Measurements from ENCODE around the gene BEAN1.

The BEAN1 gene

DNA sequence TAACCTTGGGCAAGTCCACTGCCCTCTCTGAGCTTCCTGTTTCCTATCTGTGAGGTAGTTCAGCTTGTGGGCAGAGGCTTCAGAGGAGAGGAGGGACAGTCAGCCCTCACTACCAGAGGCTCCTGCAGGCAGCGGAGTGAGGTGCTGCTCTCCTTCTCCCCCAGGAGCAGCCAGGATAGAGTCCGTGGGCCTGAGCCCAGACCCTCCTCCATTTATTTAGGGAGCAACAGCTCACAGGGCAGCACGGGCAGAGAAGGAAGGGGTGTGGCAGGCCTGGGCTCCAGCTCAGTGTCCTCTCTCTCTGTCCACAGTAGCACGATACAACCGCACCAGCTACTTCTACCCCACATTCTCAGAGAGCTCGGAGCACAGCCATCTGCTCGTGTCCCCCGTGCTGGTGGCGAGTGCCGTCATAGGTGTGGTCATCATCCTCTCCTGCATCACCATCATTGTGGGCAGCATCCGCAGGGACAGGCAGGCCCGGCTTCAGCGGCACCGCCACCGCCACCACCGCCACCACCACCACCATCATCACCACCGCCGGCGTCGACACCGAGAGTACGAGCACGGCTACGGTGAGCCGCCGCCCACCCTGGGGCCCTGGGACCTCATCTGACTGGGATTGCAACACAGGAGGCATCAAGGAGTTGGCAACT is 42.3 kb downstream of the BEAN1 start (continued):
- TF ChIP-seq KLF8 (tag by site-specific recombination; IDR thresholded peaks at IDR 0.05): no peak
- TF ChIP-seq, protein P1, sequence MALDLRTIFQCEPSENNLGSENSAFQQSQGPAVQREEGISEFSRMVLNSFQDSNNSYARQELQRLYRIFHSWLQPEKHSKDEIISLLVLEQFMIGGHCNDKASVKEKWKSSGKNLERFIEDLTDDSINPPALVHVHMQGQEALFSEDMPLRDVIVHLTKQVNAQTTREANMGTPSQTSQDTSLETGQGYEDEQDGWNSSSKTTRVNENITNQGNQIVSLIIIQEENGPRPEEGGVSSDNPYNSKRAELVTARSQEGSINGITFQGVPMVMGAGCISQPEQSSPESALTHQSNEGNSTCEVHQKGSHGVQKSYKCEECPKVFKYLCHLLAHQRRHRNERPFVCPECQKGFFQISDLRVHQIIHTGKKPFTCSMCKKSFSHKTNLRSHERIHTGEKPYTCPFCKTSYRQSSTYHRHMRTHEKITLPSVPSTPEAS (tag by site-specific recombination; IDR thresholded peaks at IDR 0.05): no peak
- no peak for TF ChIP-seq ZNF530 (tag by site-specific recombination; IDR thresholded peaks at IDR 0.05; ENCODE audit: low read depth)
- TF ChIP-seq, protein P2, sequence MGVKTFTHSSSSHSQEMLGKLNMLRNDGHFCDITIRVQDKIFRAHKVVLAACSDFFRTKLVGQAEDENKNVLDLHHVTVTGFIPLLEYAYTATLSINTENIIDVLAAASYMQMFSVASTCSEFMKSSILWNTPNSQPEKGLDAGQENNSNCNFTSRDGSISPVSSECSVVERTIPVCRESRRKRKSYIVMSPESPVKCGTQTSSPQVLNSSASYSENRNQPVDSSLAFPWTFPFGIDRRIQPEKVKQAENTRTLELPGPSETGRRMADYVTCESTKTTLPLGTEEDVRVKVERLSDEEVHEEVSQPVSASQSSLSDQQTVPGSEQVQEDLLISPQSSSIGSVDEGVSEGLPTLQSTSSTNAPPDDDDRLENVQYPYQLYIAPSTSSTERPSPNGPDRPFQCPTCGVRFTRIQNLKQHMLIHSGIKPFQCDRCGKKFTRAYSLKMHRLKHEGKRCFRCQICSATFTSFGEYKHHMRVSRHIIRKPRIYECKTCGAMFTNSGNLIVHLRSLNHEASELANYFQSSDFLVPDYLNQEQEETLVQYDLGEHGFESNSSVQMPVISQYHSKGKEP (tag by site-specific recombination; IDR thresholded peaks at IDR 0.05): no peak

DNA sequence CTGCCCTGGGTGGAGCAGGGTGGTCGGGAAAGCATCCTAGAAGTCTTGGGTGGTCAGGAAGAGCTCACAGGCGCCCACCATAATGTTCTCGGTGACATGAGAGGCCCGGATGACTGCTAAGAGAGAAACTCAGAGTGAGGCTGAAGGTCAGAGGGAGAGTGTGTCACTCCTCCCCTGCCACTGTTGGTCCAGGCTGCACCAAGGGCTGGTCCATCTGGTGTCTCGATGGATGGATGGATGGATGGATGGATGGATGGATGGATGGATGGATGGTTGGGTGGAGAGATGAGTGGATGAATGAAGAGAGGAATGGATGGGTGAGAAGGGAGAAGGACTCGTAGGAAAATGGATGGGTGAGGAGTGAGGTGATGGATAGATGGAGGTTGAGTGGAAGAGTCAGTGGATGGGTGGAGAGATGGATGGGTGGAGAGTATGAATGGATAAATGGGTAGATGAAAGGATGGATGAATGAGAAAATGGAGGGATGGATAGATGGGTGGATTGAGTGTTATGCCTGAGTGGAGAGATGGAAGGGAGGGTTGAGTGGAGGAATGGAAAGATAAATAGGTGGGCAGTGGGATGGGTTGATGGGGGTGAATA is 43.0 kb downstream of the BEAN1 start:
- TF ChIP-seq ZEB2 (tag by site-specific recombination; IDR thresholded peaks at IDR 0.05) (no peak), ZNF366 (tag by site-specific recombination; conservative IDR thresholded peaks at IDR 0.05) (peak; percentile 97), PRDM1 (tag by site-specific recombination; IDR thresholded peaks at IDR 0.05) (no peak)

DNA sequence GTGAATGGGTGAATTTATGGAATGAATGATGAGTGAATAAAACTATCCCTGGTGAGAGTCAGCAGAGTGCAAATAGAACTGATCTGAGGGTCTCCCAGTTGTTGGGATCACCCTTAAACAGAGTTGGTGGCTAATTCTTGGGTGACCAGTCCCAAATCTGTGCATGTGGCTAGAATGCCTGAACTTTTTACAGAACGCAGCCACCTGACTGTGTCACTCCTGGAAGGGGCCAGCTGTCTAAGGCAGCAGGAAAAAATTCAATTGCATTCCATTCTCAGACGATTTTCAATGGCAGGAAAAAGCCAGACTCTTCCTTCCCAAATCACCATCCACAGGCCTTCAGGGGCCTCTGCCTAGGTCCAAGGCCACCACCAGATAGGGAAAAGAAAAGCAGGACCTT is 43.5 kb downstream of the BEAN1 start:
- Histone ChIP-seq H3K27ac (ENCODE audit: extremely low read depth, low read depth, low read length) (no peak overlapping the region), H3K4me1 (ENCODE audit: control insufficient read depth, insufficient read depth, low read length) (peaks cover 6% of the 10 kb centered on the region), H3K4me3 (ENCODE audit: low read depth, low read length) (no peak overlapping the region), H3K36me3 (ENCODE audit: control insufficient read depth in 2 of 2, insufficient read depth in 1 of 2, low read length in 2 of 2) (no peaks in the 10 kb centered on the region), H3K9me3 (ENCODE audit: control insufficient read depth, insufficient read depth, low read depth, low read length) (no peaks in the 10 kb centered on the region)
- TF ChIP-seq, protein P3, sequence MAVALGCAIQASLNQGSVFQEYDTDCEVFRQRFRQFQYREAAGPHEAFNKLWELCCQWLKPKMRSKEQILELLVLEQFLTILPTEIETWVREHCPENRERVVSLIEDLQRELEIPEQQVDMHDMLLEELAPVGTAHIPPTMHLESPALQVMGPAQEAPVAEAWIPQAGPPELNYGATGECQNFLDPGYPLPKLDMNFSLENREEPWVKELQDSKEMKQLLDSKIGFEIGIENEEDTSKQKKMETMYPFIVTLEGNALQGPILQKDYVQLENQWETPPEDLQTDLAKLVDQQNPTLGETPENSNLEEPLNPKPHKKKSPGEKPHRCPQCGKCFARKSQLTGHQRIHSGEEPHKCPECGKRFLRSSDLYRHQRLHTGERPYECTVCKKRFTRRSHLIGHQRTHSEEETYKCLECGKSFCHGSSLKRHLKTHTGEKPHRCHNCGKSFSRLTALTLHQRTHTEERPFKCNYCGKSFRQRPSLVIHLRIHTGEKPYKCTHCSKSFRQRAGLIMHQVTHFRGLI (tag by site-specific recombination; IDR thresholded peaks at IDR 0.05): no peak
- TF ChIP-seq ZNF792 (tag by site-specific recombination; IDR thresholded peaks at IDR 0.05) (no peak), PRDM1 (tag by site-specific recombination; IDR thresholded peaks at IDR 0.05) (0 out of 2 replicates have a peak, but pooled peaks have one; percentile 29), ZNF324 (tag by site-specific recombination; IDR thresholded peaks at IDR 0.05) (no peak)
- ChIA-PET POLR2A (no interaction called here), CTCF (no interaction called here)

More for the DNA sequence above, 43.0 kb downstream of the BEAN1 start:
- Histone ChIP-seq H3K9me3 (ENCODE audit: control insufficient read depth, insufficient read depth, low read depth, low read length) (no peaks in the 10 kb centered on the region), H3K36me3 (ENCODE audit: control insufficient read depth in 2 of 2, insufficient read depth in 1 of 2, low read length in 2 of 2) (no peaks in the 10 kb centered on the region), H3K27ac (ENCODE audit: extremely low read depth, low read depth, low read length) (no peak overlapping the region), H3K4me1 (ENCODE audit: control insufficient read depth, insufficient read depth, low read length) (peaks cover 5% of the 10 kb centered on the region), H3K4me3 (ENCODE audit: low read depth, low read length) (no peak overlapping the region)
- ChIA-PET CTCF (interaction anchor here (0.7 to 1.0 kb wide), 2 partner anchors 126 to 194 kb away, joined by 3 read pairs; no protein-coding TSS in a partner anchor), POLR2A (no interaction called here)

DNA sequence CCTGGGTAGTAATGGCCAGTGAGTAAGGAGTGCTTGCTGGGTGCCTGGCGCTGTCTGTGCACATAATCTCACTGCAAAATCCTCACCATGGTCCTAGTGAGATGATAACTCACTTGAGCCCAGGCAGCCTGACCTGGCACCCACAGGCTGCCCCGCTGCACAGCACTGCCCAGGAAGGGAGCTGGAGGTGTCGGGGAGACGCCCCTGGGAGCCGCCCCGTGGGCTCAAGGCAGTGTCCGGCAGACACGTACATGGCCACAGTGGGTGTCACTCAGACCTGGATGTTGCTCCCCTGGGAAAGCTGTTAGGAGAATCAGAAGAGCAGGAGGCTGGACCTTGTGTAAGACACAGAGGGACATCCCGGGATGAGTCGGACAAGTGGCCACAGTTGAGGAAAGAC is 44.2 kb downstream of the BEAN1 start:
- ChIA-PET POLR2A (no interaction called here), CTCF (no interaction called here)
- no peaks in the 10 kb centered on the region for H3K36me3 ChIP-seq (ENCODE audit: control insufficient read depth in 2 of 2, insufficient read depth in 1 of 2, low read length in 2 of 2)
- no peaks in the 10 kb centered on the region for H3K9me3 ChIP-seq (ENCODE audit: control insufficient read depth, insufficient read depth, low read depth, low read length)
- H3K4me1 ChIP-seq (ENCODE audit: control insufficient read depth, insufficient read depth, low read length): peaks cover 6% of the 10 kb centered on the region
- no peak for TF ChIP-seq ZNF544 (tag by site-specific recombination; IDR thresholded peaks at IDR 0.05)
- no peak for TF ChIP-seq ZNF354C (tag by site-specific recombination; IDR thresholded peaks at IDR 0.05; ENCODE audit: borderline replicate concordance, low read depth)
- no peak for TF ChIP-seq ZNF184 (tag by site-specific recombination; IDR thresholded peaks at IDR 0.05)
- TF ChIP-seq GLI2 (tag by site-specific recombination; IDR thresholded peaks at IDR 0.05; ENCODE audit: borderline replicate concordance, low read depth): no peak
- no peak overlapping the region for H3K4me3 ChIP-seq (ENCODE audit: low read depth, low read length)
- no peak overlapping the region for H3K27ac ChIP-seq (ENCODE audit: extremely low read depth, low read depth, low read length)

Data from HEK293 (cell line).